Naive thymus-derived CD8-positive, alpha-beta T cell (primary cell): ENCODE data around the gene ST6GALNAC4. TPM values are rescaled to one million over a fixed set of nuclear protein-coding genes. Genes with fewer than 3 reads are reported as not detected.

Experiments
- microRNA-seq: library from miRNA; unstranded; fragments of <30 nt; microRNA quantifications from one replicate; pipeline ENCODE4 v1.2.0, GENCODE V29; 2022; ENCODE audit warnings: borderline microRNAs expressed
- polyA plus RNA-seq, 3 donors: library from polyadenylated mRNA; unstranded; fragments of 300-500 nt; fragmentation: Illumina TruSeq; gene quantifications; one replicate each; pipeline ENCODE4 v1.2.3, GENCODE V29; 2021
- total RNA-seq, 8 experiments: library from RNA in 2 of 8; stranded (reverse) in 2 of 8; gene quantifications; one replicate each; pipeline ENCODE4 v1.2.3 and lab custom pipeline; 2021 to 2026

ST6GALNAC4 gene
- total and polyA plus RNA-seq, 5 experiments from 2014 or later = 19.8 to 47.5 (median 34.4) TPM

Small RNA genes lying within 50 kb of the gene (microRNA-seq; reads per million reads assigned to microRNA genes)
- gene MIR4672 = not detected

Other genes with a start within 250 kb of the ST6GALNAC4 start
- under 1 TPM; 0.58 to 0.99 TPM for gene CFAP157, start 210.1 kb downstream of the ST6GALNAC4 start, total RNA-seq
- under 1 TPM; 0.18 to 0.32 (median 0.23) TPM for gene CFAP157, start 210.1 kb downstream of the ST6GALNAC4 start, polyA plus RNA-seq
- gene PTRH1, start 201.4 kb downstream of the ST6GALNAC4 start, total RNA-seq = 1 to 10 TPM; 8.8 to 8.9 TPM
- 10 to 100 TPM; 26.2 to 37.7 (median 30.9) TPM for gene PTRH1, start 201.4 kb downstream of the ST6GALNAC4 start, polyA plus RNA-seq
- 1 to 10 TPM; 7.2 to 8.2 TPM for gene TTC16, start 201.0 kb downstream of the ST6GALNAC4 start, total RNA-seq
- gene TTC16, start 201.0 kb downstream of the ST6GALNAC4 start, polyA plus RNA-seq = 1 to 10 TPM; 1.8 to 4.4 (median 3.0) TPM
- gene TOR2A, start 181.7 kb downstream of the ST6GALNAC4 start, total RNA-seq = 10 to 100 TPM in 1 of 2 experiments, 1 to 10 TPM in 1; 9.8 to 13.9 TPM
- gene TOR2A, start 181.7 kb downstream of the ST6GALNAC4 start, polyA plus RNA-seq = 10 to 100 TPM; 18.1 to 24.7 (median 23.5) TPM
- gene SH2D3C, start 138.4 kb downstream of the ST6GALNAC4 start, total RNA-seq = 10 to 100 TPM; 42.8 to 45.1 TPM
- 10 to 100 TPM; 13.8 to 50.8 (median 23.5) TPM for gene SH2D3C, start 138.4 kb downstream of the ST6GALNAC4 start, polyA plus RNA-seq
- gene CDK9, start 131.0 kb downstream of the ST6GALNAC4 start, total RNA-seq = 100 to 1,000 TPM; 142 to 147 TPM
- 10 to 100 TPM; 28.3 to 62.9 (median 38.9) TPM for gene CDK9, start 131.0 kb downstream of the ST6GALNAC4 start, polyA plus RNA-seq
- gene FPGS, start 114.2 kb downstream of the ST6GALNAC4 start, total RNA-seq = 100 to 1,000 TPM; 155 to 158 TPM
- gene FPGS, start 114.2 kb downstream of the ST6GALNAC4 start, polyA plus RNA-seq = 10 to 100 TPM; 51.7 to 54.8 (median 53.4) TPM
- gene ENG, start 62.4 kb downstream of the ST6GALNAC4 start, total RNA-seq = 10 to 100 TPM in 1 of 2 experiments, 1 to 10 TPM in 1; 9.4 to 10.2 TPM
- 1 to 10 TPM; 2.1 to 5.4 (median 4.4) TPM for gene ENG, start 62.4 kb downstream of the ST6GALNAC4 start, polyA plus RNA-seq
- 10 to 100 TPM; 52.2 to 57.1 TPM for gene AK1, start 39.4 kb downstream of the ST6GALNAC4 start, total RNA-seq
- under 1 TPM in 2 of 3 donors, not detected in 1; 0.07 to 0.22 TPM for gene AK1, start 39.4 kb downstream of the ST6GALNAC4 start, polyA plus RNA-seq
- 100 to 1,000 TPM; 102 to 110 TPM for gene ST6GALNAC6, start 17.4 kb downstream of the ST6GALNAC4 start, total RNA-seq
- gene ST6GALNAC6, start 17.4 kb downstream of the ST6GALNAC4 start, polyA plus RNA-seq = 10 to 100 TPM; 29.8 to 42.8 (median 30.3) TPM
- gene PIP5KL1, start 13.7 kb upstream of the ST6GALNAC4 start, total RNA-seq = 1 to 10 TPM; 1.8 to 2.0 TPM
- gene PIP5KL1, start 13.7 kb upstream of the ST6GALNAC4 start, polyA plus RNA-seq = under 1 TPM in 2 of 3 donors, not detected in 1; 0.28 to 0.46 TPM
- 10 to 100 TPM; 71.1 to 74.6 TPM for gene DPM2, start 20.8 kb upstream of the ST6GALNAC4 start, total RNA-seq
- 10 to 100 TPM; 28.5 to 34.7 (median 34.2) TPM for gene DPM2, start 20.8 kb upstream of the ST6GALNAC4 start, polyA plus RNA-seq
- gene EEIG1, start 63.9 kb upstream of the ST6GALNAC4 start, total RNA-seq = 100 to 1,000 TPM; 564 to 631 TPM
- 100 to 1,000 TPM; 134 to 318 (median 149) TPM for gene EEIG1, start 63.9 kb upstream of the ST6GALNAC4 start, polyA plus RNA-seq
- 10 to 100 TPM; 14.3 to 18.3 TPM for gene NAIF1, start 150.3 kb upstream of the ST6GALNAC4 start, total RNA-seq
- gene NAIF1, start 150.3 kb upstream of the ST6GALNAC4 start, polyA plus RNA-seq = 10 to 100 TPM; 10.1 to 13.3 (median 11.3) TPM
- 10 to 100 TPM; 18.6 to 18.9 TPM for gene SLC25A25, start 151.2 kb upstream of the ST6GALNAC4 start, total RNA-seq
- 10 to 100 TPM; 12.1 to 17.8 (median 13.8) TPM for gene SLC25A25, start 151.2 kb upstream of the ST6GALNAC4 start, polyA plus RNA-seq
- 10 to 100 TPM; 69.2 to 75.6 TPM for gene PTGES2, start 210.7 kb upstream of the ST6GALNAC4 start, total RNA-seq
- 10 to 100 TPM; 28.9 to 49.8 (median 33.3) TPM for gene PTGES2, start 210.7 kb upstream of the ST6GALNAC4 start, polyA plus RNA-seq
- gene LCN2, start 232.4 kb upstream of the ST6GALNAC4 start, total RNA-seq = not detected
- not detected for gene LCN2, start 232.4 kb upstream of the ST6GALNAC4 start, polyA plus RNA-seq
- gene BBLN, start 243.2 kb upstream of the ST6GALNAC4 start, total RNA-seq = 10 to 100 TPM; 47.7 to 48.2 TPM
- 100 to 1,000 TPM; 116 to 122 (median 121) TPM for gene BBLN, start 243.2 kb upstream of the ST6GALNAC4 start, polyA plus RNA-seq